GM19025 (cell line): ENCODE results near the gene CD27.
"Not testable (repeated sequence)": the region's sequence is repeated elsewhere in the genome, so short reads cannot be mapped to it uniquely, and the experiment has no call there.

Experiments
- ATAC-seq: cut with Tn5 transposase; IDR thresholded peaks from one replicate; pipeline ENCODE4 v1.9.1; 2021; ENCODE audit warnings: mild to moderate bottlenecking, low read depth, moderate library complexity; ENCODE audit not compliant: unreplicated experiment

Gene CD27

DNA sequence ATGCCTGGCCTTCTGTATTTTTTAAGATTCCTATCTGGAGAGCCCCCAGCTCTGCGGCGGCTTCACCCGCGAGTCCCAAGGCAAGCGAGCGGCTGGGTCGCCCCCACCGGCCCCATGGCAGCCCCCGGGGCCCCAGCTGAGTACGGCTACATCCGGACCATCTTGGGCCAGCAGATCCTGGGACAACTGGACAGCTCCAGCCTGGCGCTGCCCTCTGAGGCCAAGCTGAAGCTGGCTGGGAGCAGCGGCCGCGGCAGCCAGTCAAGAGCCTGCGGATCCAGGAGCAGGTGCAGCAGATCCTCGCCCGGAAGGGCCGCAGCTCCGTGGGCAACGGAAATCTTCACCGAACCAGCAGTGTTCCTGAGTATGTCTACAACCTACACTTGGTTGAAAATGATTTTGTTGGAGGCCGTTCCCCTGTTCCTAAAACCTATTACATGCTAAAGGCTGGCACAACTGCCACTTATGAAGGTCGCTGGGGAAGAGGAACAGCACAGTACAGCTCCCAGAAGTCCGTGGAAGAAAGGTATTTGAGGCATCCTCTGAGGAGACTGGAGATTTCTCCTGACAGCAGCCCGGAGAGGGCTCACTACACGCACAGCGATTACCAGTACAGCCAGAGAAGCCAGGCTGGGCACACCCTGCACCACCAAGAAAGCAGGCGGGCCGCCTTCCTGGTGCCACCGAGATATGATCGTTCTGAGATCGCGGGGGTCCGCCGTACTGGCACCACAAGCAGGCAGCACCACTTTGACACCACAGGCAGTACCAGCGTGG is 33.0 kb downstream of the CD27 start:
- not testable (repeated sequence) for ATAC-seq

DNA sequence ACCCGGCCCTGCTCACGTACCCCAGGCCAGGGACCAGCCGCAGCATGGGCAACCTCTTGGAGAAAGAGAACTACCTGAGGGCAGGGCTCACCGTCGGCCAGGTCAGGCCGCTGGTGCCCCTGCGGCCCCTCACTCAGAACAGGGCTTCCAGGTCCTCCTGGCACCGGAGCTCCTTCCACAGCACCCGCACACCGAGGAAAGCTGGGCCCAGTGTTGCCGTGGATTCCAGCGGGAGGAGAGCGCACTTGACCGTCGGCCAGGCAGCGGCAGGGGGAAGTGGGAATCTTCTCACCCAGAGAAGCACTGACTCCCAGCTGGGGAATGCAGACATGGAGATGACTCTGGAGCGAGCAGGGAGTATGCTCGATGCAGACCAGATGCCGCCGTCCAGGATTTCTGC is 33.7 kb downstream of the CD27 start:
- ATAC-seq: no peak

DNA sequence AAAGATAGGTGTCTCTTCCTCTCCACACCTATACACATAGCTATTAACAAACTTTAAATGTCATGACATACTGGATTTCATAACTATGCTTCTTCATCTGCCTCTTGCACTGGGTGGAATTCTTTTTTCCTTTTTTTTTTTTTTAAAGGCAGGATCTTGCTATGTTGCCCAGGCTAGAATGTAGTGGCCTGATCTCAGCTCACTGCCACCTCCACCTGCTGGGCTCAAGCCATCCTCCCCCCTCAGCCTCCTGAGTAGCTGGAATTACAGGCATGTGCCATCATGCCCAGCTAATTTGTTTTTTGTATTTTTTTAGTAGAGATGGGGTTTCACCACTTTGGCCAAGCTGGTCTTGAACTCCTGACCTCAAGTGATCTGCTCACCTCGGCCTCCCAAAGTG is 43.5 kb downstream of the CD27 start:
- no peak for ATAC-seq

DNA sequence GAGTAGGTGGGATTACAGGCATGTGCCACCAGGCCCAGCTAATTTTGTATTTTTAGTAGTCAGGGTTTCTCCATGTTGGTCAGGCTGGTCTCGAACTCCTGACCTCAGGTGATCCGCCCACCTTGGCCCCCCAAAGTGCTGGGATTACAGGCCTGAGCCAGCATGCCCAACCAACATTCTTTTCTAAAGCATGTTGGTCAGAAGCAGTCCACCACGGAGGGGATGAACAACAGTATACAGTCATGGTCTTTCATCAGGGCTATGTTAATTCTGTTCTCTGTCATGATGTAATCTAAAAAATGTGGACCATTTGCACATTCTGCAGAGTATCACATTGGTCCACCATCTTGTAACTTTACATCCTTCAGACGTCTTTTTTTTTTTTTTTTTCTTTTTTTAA is 44.7 kb downstream of the CD27 start:
- ATAC-seq: no peak

DNA sequence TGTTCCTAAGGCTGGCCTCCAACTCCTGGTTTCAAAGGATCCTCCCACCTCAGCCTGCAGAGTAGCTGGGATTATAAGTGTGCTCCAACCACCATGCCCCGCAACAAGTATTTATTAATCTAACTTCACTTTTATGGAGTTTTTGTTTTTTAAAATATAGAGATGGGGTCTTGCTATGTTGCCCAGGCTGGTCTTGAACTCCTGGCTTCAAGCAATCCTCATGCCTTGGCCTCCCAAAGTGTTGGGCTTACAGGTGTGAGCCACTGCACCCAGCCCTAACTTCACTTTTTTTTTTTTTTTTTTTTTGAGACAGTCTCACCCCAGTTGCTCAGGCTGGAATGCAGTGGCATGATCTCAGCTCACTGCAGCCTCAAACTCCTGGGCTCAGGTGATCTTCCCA is 45.9 kb downstream of the CD27 start:
- ATAC-seq: not testable (repeated sequence)

DNA sequence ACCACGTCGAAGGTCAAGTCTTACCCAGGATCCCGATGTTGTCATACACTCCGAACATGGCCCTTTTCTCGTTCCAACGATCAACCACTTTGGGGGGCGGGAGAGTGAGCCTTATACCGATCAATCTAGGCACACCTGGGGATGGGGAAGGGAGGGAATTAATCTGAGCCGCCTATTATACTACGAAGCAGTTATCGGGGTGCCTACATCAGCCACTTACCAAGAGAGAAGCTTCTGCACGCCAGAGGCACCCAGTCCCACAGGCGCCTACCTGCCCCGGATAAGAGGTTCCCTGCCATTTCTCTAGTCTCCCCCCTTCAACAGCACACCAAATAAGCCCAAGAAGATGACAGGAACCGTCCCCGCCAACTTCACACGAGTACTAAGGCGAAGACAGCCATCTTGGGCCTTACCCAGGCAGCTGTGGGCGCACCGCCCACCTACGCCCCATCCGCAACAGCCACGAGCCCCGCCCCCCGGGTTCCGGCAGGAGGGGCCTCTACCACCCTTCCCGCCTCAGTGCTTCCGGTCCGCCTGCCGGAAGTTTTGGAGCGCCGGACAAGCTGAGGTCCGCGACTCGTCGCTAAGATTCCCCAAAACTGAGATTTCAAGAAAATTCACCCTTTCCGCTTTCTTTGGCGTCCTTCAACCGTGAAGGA is 48.2 kb downstream of the CD27 start, which contains the start of gene MRPL51:
Gene MRPL51, minus strand, starts transcription at position 425 of the 659 bp plus-strand sequence. Its CDS starts 126 bp downstream, at position 299.
- peak; percentile 59 for ATAC-seq

DNA sequence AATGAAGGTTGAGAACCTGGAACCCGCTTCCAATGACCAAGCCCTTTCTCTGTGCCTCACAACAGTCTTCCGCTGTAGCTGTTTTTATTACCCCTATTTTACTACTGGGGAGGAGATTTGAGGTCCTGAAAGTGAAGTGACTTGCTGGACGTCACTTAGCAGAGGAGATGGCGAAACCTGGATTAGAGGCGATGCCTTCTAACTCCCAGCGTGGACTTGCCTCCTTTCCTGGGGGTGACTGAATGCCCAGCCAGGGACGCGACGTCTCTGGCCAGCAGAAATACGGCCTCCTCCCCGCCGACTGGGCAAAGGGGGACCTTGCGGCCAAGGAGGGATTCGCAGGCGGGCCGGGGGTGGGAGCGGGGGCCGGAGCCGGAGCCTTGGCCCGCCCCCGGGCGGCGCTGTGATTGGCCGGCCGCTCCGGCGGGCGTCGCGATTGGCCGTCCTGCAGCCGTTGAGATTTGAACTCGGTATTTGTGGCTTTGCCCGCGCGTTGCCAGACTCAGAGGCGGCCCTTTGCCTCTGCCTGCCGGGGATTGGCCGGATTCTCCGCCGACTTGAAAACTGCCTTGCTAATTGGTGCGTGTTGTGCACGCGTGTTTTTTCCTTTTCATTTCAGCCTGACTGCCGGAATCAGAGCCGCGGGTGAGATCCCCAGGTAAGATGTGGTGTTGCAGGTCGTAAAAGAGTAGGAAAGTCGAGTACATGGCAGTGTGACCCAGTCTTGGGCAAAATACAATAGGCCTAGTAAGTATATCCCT is 48.9 kb downstream of the CD27 start, which contains the start of gene NCAPD2:
Gene NCAPD2, plus strand, starts transcription at position 606 of the 761 bp plus-strand sequence. CDS start 997 bp downstream, outside the sequence.
- peak; percentile 83 for ATAC-seq

DNA sequence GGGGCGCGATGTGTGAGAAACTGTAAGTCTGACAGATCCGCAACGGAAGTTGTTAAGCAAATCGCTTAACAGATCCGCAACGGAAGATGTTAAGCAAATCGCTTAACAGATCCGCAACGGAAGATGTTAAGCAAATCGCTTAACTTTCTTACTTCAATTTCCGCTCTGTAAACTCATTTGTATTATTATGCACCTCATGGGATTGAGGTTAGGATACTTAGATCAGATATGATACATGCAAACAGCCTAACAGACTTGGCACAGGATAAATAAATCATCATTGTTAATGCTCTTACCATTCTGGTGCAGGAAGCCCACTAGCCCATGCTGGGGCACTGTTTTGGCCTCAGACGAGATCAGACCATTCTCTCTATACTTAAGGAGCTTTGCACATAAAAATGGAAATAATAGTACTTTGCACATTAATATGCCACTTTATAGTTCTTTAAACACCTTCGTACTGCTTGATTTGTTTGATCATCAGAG is 49.5 kb downstream of the CD27 start:
- no peak for ATAC-seq

DNA sequence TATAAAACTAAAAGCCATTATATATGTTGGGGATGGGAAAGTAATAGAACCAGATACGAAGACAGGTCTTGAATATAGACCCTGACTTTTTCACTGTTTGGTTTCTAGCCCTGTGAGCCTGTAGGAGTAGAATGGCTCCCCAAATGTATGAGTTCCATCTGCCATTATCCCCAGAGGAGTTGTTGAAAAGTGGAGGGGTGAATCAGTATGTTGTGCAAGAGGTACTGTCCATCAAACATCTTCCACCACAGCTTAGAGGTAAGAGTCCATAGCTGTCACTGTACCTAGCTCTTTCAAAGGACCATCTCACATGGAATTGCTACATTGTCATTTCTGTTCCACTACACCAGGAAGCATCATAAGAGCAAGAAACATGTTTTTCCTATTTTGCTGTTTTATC is 50.2 kb downstream of the CD27 start:
- ATAC-seq: no peak

DNA sequence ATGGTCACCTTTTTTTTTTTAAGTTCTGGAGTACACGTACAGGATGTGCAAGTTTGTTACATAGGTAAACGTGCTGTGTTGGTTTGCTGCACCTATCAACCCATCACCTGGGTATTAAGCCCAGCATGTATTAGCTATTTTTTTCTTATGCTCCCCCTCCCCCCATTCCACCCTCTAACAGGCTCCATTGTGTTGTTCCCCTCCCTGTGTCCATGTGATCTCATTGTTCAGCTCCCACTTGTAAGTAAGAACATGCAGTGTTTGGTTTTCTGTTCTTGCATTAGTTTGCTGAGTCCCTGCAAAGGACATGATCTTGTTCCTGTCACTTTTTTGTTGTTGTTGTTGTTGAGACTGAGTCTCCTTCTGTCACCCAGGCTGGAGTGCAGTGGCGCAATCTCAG is 52.5 kb downstream of the CD27 start:
- not testable (repeated sequence) for ATAC-seq

DNA sequence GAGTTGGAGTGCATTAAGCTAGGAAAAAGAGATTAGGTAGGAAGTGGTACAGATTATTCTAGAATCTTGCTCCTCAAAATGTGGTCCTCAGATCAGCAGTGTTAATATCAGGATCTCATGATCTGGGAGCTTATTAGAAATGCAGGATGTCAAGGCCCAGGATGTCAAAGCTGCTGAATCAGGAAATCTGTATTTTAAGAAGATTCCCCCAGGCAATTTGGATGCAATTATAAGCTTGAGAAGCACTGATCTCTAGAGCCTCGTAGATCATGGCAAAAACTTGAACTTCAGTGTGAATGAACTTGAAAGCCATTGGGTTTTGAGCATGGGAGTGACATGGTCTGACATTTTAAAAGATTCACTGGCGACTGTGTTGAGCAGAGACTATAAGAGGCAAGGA is 55.7 kb downstream of the CD27 start:
- ATAC-seq: no peak
